GM23338 (cell line): ENCODE data around the gene GTPBP1.

Experiments used
- CTCF ChIP-seq, 2 experiments: fragments of 200-600 bp in 1 of 2; sonication (generic) in 1 of 2; conservative IDR thresholded peaks; 2 replicates each; pipeline versions ENCODE4 v1.5.1 to v1.6.1; 2016 to 2017; ENCODE audit warnings: antibody characterized with exemption in 2 of 2, low read depth in 2 of 2, mild to moderate bottlenecking in 2 of 2, moderate library complexity in 1 of 2
- EZH2 ChIP-seq: fragments of 200-600 bp; sonication (generic); IDR thresholded peaks from one replicate; pipeline ENCODE4 v1.8.0; 2017; ENCODE audit warnings: antibody characterized with exemption, mild to moderate bottlenecking, low read depth; ENCODE audit not compliant: unreplicated experiment
- EZH2phosphoT487 ChIP-seq: fragments of 200-600 bp; sonication (generic); IDR thresholded peaks from one replicate; pipeline ENCODE4 v1.8.1; 2018; ENCODE audit warnings: antibody characterized with exemption; ENCODE audit not compliant: unreplicated experiment
- JUNB ChIP-seq: IDR thresholded peaks from one replicate; pipeline ENCODE4 v1.6.1; 2016; ENCODE audit warnings: antibody characterized with exemption; ENCODE audit not compliant: unreplicated experiment
- NANOG ChIP-seq: IDR thresholded peaks from 2 replicates; pipeline ENCODE4 v1.6.1; 2016; ENCODE audit warnings: antibody characterized with exemption, borderline replicate concordance
- POLR2AphosphoS5 ChIP-seq: IDR thresholded peaks from 2 replicates; pipeline ENCODE4 v1.6.1; 2016; ENCODE audit warnings: antibody characterized with exemption, low read depth
- STAT1 ChIP-seq: IDR thresholded peaks from one replicate; pipeline ENCODE4 v1.6.1; 2016; ENCODE audit warnings: antibody characterized with exemption; ENCODE audit not compliant: unreplicated experiment
- ZNF114 ChIP-seq: fragments of 250-450 bp; sonication (Bioruptor Pico); IDR thresholded peaks from 2 replicates; pipeline ENCODE4 v1.5.0; 2020; ENCODE audit warnings: mild to moderate bottlenecking, moderate library complexity
- TF ChIP-seq, protein P1 (sequence below): IDR thresholded peaks from 2 replicates; pipeline ENCODE4 v1.6.1; 2016; ENCODE audit warnings: antibody characterized with exemption

GRCh38 chr22:38716826-38717225, 11.1 kb downstream of the GTPBP1 start:
- TF ChIP-seq CTCF (conservative IDR thresholded peaks at IDR 0.05; ENCODE audit: low read depth in 2 of 2) (no peak), JUNB (no peak), POLR2AphosphoS5 (no peak), NANOG (no peak), ZNF114 (CRISPR knock-in tag) (no peak), STAT1 (no peak), EZH2 (no peak), EZH2phosphoT487 (no peak)
- TF ChIP-seq, protein P1, sequence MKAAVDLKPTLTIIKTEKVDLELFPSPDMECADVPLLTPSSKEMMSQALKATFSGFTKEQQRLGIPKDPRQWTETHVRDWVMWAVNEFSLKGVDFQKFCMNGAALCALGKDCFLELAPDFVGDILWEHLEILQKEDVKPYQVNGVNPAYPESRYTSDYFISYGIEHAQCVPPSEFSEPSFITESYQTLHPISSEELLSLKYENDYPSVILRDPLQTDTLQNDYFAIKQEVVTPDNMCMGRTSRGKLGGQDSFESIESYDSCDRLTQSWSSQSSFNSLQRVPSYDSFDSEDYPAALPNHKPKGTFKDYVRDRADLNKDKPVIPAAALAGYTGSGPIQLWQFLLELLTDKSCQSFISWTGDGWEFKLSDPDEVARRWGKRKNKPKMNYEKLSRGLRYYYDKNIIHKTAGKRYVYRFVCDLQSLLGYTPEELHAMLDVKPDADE, result no peak
